WTC11 (cell line): Measurements from ENCODE around the gene CNOT3.

Experiments used
- CREM ChIP-seq: sonication (generic); formaldehyde crosslinking; IDR thresholded peaks from 2 replicates; pipeline ENCODE4 v1.8.1; 2022; ENCODE audit warnings: mild to moderate bottlenecking, missing genetic modification reagents, moderate library complexity
- ESRRA ChIP-seq: sonication (generic); formaldehyde crosslinking; IDR thresholded peaks from 2 replicates; pipeline ENCODE4 v1.8.1; 2022; ENCODE audit warnings: mild to moderate bottlenecking, missing genetic modification reagents, borderline replicate concordance
- FOXK1 ChIP-seq: sonication (generic); formaldehyde crosslinking; IDR thresholded peaks from 2 replicates; pipeline ENCODE4 v1.8.0; 2022; ENCODE audit warnings: mild to moderate bottlenecking, moderate library complexity, missing genetic modification reagents
- IRF2 ChIP-seq: sonication (generic); formaldehyde crosslinking; IDR thresholded peaks from 2 replicates; pipeline ENCODE4 v1.8.0; 2022; ENCODE audit warnings: low read depth, missing genetic modification reagents, borderline replicate concordance
- NFE2L1 ChIP-seq: sonication (generic); formaldehyde crosslinking; IDR thresholded peaks from 2 replicates; pipeline ENCODE4 v1.8.1; 2023; ENCODE audit warnings: missing genetic modification reagents
- NR1H2 ChIP-seq: sonication (generic); formaldehyde crosslinking; IDR thresholded peaks from 2 replicates; pipeline ENCODE4 v1.9.0; 2021; ENCODE audit warnings: mild to moderate bottlenecking, moderate library complexity, missing genetic modification reagents
- RELA ChIP-seq: sonication (generic); formaldehyde crosslinking; IDR thresholded peaks from 2 replicates; pipeline ENCODE4 v1.8.1; 2022; ENCODE audit warnings: missing genetic modification reagents, mild to moderate bottlenecking, borderline replicate concordance
- SMAD4 ChIP-seq: sonication (generic); formaldehyde crosslinking; IDR thresholded peaks from 2 replicates; pipeline ENCODE4 v1.8.0; 2022; ENCODE audit warnings: mild to moderate bottlenecking, missing genetic modification reagents
- TF ChIP-seq, protein P1 (sequence below): fragments of 200-600 bp; IDR thresholded peaks from 2 replicates; pipeline ENCODE4 v1.8.0; 2022; ENCODE audit warnings: antibody characterized with exemption
- TF ChIP-seq, protein P2 (sequence below): sonication (generic); formaldehyde crosslinking; IDR thresholded peaks from 2 replicates; pipeline ENCODE4 v1.8.0; 2022; ENCODE audit warnings: mild to moderate bottlenecking, missing genetic modification reagents
- TF ChIP-seq, protein P3 (sequence below): sonication (generic); formaldehyde crosslinking; IDR thresholded peaks from 2 replicates; pipeline ENCODE4 v1.8.1; 2023; ENCODE audit warnings: mild to moderate bottlenecking, missing genetic modification reagents, borderline replicate concordance
- TF ChIP-seq, protein P4 (sequence below): sonication (generic); formaldehyde crosslinking; IDR thresholded peaks from 2 replicates; pipeline ENCODE4 v1.8.0; 2023; ENCODE audit warnings: missing genetic modification reagents, mild to moderate bottlenecking, borderline replicate concordance
- TF ChIP-seq, protein P5 (sequence below): sonication (generic); formaldehyde crosslinking; IDR thresholded peaks from 2 replicates; pipeline ENCODE4 v1.8.0; 2022; ENCODE audit warnings: mild to moderate bottlenecking, missing genetic modification reagents
- TF ChIP-seq, protein P6 (sequence below): sonication (generic); formaldehyde crosslinking; IDR thresholded peaks from 2 replicates; pipeline ENCODE4 v1.8.1; 2023; ENCODE audit warnings: mild to moderate bottlenecking, missing genetic modification reagents, moderate library complexity

DNA sequence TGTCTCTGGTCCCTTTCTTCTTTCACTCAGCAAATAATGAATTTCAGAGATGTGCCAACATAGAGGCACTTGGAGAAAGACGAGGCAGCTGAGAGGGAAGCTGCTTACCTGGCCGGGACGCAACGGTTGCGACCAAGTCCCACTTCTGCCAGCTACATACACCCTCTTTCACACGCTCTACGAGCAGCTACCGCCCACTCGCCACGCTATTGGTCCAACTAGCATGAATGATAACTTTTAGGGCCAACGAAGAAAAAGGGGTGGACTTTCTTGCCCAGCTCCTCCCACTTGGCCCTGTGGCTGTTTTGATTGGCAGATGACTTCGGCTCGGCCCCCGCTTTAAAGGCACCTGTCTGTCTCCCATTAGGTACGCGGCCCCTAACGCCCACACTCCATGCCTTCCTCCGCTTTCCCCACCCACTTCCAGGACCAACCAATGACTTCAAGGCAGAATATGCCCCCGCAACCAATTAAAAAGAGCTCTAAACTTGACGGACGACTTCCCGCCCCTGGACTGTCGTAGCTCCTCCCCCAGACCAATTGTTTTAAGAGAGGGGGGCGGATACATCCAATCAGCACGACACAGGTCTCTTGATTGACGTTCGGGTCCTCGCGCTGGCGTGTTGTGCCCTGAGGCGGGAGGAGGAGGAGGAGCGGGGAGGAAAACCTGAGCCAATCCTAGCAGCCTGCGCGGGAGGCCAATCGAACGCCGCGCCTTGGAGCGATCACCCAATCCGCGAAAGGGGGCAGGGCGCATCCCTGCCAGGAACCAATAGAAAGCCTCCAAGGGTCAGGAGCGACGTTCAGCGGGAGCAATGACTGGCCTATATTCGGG lies 481 bp upstream of the CNOT3 start:
- TF ChIP-seq, protein P1, sequence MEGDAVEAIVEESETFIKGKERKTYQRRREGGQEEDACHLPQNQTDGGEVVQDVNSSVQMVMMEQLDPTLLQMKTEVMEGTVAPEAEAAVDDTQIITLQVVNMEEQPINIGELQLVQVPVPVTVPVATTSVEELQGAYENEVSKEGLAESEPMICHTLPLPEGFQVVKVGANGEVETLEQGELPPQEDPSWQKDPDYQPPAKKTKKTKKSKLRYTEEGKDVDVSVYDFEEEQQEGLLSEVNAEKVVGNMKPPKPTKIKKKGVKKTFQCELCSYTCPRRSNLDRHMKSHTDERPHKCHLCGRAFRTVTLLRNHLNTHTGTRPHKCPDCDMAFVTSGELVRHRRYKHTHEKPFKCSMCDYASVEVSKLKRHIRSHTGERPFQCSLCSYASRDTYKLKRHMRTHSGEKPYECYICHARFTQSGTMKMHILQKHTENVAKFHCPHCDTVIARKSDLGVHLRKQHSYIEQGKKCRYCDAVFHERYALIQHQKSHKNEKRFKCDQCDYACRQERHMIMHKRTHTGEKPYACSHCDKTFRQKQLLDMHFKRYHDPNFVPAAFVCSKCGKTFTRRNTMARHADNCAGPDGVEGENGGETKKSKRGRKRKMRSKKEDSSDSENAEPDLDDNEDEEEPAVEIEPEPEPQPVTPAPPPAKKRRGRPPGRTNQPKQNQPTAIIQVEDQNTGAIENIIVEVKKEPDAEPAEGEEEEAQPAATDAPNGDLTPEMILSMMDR: no peak
- TF ChIP-seq NFE2L1 (CRISPR knock-in tag) (no peak), SMAD4 (no peak), IRF2 (no peak), RELA (CRISPR knock-in tag) (no peak), ESRRA (CRISPR knock-in tag) (no peak), CREM (CRISPR knock-in tag) (no peak), NR1H2 (CRISPR knock-in tag) (no peak), FOXK1 (CRISPR knock-in tag) (peak; percentile 60; the same call in 1 of the 2 replicates)
- TF ChIP-seq, protein P2, sequence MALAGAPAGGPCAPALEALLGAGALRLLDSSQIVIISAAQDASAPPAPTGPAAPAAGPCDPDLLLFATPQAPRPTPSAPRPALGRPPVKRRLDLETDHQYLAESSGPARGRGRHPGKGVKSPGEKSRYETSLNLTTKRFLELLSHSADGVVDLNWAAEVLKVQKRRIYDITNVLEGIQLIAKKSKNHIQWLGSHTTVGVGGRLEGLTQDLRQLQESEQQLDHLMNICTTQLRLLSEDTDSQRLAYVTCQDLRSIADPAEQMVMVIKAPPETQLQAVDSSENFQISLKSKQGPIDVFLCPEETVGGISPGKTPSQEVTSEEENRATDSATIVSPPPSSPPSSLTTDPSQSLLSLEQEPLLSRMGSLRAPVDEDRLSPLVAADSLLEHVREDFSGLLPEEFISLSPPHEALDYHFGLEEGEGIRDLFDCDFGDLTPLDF (CRISPR knock-in tag): no peak
- TF ChIP-seq, protein P3, sequence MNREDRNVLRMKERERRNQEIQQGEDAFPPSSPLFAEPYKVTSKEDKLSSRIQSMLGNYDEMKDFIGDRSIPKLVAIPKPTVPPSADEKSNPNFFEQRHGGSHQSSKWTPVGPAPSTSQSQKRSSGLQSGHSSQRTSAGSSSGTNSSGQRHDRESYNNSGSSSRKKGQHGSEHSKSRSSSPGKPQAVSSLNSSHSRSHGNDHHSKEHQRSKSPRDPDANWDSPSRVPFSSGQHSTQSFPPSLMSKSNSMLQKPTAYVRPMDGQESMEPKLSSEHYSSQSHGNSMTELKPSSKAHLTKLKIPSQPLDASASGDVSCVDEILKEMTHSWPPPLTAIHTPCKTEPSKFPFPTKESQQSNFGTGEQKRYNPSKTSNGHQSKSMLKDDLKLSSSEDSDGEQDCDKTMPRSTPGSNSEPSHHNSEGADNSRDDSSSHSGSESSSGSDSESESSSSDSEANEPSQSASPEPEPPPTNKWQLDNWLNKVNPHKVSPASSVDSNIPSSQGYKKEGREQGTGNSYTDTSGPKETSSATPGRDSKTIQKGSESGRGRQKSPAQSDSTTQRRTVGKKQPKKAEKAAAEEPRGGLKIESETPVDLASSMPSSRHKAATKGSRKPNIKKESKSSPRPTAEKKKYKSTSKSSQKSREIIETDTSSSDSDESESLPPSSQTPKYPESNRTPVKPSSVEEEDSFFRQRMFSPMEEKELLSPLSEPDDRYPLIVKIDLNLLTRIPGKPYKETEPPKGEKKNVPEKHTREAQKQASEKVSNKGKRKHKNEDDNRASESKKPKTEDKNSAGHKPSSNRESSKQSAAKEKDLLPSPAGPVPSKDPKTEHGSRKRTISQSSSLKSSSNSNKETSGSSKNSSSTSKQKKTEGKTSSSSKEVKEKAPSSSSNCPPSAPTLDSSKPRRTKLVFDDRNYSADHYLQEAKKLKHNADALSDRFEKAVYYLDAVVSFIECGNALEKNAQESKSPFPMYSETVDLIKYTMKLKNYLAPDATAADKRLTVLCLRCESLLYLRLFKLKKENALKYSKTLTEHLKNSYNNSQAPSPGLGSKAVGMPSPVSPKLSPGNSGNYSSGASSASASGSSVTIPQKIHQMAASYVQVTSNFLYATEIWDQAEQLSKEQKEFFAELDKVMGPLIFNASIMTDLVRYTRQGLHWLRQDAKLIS (CRISPR knock-in tag): no peak
- TF ChIP-seq, protein P4, sequence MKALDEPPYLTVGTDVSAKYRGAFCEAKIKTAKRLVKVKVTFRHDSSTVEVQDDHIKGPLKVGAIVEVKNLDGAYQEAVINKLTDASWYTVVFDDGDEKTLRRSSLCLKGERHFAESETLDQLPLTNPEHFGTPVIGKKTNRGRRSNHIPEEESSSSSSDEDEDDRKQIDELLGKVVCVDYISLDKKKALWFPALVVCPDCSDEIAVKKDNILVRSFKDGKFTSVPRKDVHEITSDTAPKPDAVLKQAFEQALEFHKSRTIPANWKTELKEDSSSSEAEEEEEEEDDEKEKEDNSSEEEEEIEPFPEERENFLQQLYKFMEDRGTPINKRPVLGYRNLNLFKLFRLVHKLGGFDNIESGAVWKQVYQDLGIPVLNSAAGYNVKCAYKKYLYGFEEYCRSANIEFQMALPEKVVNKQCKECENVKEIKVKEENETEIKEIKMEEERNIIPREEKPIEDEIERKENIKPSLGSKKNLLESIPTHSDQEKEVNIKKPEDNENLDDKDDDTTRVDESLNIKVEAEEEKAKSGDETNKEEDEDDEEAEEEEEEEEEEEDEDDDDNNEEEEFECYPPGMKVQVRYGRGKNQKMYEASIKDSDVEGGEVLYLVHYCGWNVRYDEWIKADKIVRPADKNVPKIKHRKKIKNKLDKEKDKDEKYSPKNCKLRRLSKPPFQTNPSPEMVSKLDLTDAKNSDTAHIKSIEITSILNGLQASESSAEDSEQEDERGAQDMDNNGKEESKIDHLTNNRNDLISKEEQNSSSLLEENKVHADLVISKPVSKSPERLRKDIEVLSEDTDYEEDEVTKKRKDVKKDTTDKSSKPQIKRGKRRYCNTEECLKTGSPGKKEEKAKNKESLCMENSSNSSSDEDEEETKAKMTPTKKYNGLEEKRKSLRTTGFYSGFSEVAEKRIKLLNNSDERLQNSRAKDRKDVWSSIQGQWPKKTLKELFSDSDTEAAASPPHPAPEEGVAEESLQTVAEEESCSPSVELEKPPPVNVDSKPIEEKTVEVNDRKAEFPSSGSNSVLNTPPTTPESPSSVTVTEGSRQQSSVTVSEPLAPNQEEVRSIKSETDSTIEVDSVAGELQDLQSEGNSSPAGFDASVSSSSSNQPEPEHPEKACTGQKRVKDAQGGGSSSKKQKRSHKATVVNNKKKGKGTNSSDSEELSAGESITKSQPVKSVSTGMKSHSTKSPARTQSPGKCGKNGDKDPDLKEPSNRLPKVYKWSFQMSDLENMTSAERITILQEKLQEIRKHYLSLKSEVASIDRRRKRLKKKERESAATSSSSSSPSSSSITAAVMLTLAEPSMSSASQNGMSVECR (CRISPR knock-in tag): no peak; the same call in 1 of the 2 replicates
- TF ChIP-seq, protein P5, sequence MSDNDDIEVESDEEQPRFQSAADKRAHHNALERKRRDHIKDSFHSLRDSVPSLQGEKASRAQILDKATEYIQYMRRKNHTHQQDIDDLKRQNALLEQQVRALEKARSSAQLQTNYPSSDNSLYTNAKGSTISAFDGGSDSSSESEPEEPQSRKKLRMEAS (CRISPR knock-in tag): no peak
- TF ChIP-seq, protein P6, sequence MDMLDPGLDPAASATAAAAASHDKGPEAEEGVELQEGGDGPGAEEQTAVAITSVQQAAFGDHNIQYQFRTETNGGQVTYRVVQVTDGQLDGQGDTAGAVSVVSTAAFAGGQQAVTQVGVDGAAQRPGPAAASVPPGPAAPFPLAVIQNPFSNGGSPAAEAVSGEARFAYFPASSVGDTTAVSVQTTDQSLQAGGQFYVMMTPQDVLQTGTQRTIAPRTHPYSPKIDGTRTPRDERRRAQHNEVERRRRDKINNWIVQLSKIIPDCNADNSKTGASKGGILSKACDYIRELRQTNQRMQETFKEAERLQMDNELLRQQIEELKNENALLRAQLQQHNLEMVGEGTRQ (CRISPR knock-in tag): no peak
